WI38 (cell line): ENCODE measurements around the gene KCTD1.

ENCODE experiments used
- H3K4me3 ChIP-seq: 2 replicates; pipeline ENCODE4 v1.5.1; 2011; ENCODE audit warnings: low read depth, mild to moderate bottlenecking, control low read depth, low read length
- CTCF ChIP-seq: IDR thresholded peaks from 2 replicates; pipeline ENCODE4 v1.5.1; 2012; ENCODE audit warnings: low read depth, mild to moderate bottlenecking, control low read depth, low read length

The KCTD1 gene

GRCh38 chr18:26516964-26517363 lies 31.4 kb downstream of the KCTD1 start:
- no peak for TF ChIP-seq CTCF
- H3K4me3 ChIP-seq, result no peak overlapping the region

DNA sequence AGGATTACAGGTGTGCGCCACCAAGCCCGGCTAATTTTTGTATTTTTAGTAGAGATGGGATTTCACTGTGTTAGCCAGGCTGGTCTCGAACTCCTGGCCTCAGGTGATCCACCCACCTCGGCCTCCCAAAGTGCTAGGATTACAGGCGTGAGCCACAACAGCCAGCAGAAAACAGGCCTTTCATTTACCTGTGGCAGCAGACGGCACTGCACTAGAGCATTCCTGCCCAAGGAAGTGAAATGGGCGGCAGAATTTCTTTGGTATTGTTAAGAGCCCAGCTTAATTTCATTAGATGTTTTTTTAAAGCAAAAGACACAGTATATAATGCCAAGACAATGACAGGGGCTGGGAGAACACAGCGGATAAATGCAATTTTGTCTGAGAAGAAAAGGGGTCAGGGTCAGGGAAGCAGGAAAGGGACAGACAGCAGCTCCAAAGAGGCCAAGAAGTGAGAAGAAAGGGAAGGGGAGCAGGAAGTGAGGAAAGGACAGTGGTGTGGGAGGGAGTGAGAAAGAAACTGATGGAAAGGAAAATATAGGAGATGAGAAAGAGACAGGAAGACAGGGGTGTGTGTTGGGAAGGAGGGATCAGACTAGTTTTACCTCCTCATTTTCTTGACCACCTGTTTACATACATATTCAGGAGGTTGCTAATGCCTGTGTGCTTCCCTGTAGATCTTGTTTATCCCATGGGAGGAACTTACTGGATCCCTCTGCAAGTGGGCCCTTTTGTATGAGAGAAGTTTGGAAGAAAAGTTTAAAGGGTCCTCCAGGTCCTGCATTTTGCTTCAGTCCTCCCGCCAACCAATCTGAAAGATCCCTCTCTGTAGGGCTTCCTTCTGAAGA lies 32.5 kb downstream of the KCTD1 start:
- TF ChIP-seq CTCF, result no peak
- no peak overlapping the region for H3K4me3 ChIP-seq

- H3K4me3 ChIP-seq, result no peak overlapping the region
- no peak for TF ChIP-seq CTCF
These were observed 36.8 kb downstream of the KCTD1 start for GRCh38 chr18:26511339-26512071.

- no peak for TF ChIP-seq CTCF
These were observed 38.0 kb downstream of the KCTD1 start for GRCh38 chr18:26510337-26510736.

GRCh38 chr18:26506012-26506411 lies 42.3 kb downstream of the KCTD1 start:
- H3K4me3 ChIP-seq, result no peak overlapping the region
- no peak for TF ChIP-seq CTCF

More at GRCh38 chr18:26510337-26510736, 38.0 kb downstream of the KCTD1 start:
- no peak overlapping the region for H3K4me3 ChIP-seq

DNA sequence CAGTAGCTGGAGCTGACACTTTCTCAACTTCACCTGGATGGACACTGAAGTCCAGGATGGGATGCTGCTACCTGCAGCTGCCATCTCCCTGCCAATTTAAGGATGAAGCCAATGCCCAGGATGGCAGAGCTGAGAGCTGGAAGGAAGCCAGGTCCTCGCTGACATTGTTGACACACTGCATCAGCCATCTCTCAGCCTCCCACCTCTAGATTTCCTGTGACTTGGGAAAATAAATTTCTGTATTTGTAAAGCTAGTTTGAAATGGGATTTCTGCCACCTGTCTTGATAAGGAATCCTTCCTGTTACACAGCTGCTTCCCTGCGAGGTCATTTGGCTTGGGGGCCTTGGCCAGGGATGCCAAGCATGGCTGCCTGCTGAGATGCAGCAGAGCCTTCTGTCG lies 43.5 kb downstream of the KCTD1 start:
- no peak for TF ChIP-seq CTCF
- no peak overlapping the region for H3K4me3 ChIP-seq

- H3K4me3 ChIP-seq, result no peak overlapping the region
These were observed 45.0 kb downstream of the KCTD1 start for GRCh38 chr18:26503382-26503781.

More at GRCh38 chr18:26503382-26503781, 45.0 kb downstream of the KCTD1 start:
- no peak for TF ChIP-seq CTCF
